Heart left ventricle (tissue), 16 donors: ENCODE measurements around the gene RPS28. TPM values are rescaled to one million over a fixed set of nuclear protein-coding genes. Genes with fewer than 3 reads are reported as not detected.

Experiments
- ATAC-seq, 4 donors: fragments of 200-7000 bp; cut with Tn5 transposase; one replicate each; pipeline ENCODE4 v1.9.1; 2020 to 2022; ENCODE audit warnings: moderate library complexity in 4 of 4, mild to moderate bottlenecking in 3 of 4, moderate number of reproducible peaks in 1 of 4
- DNase-seq, 5 donors: peaks; one replicate each; pipeline ENCODE4 v3.0.0-alpha.2; 2020
- H3K27ac ChIP-seq, 12 donors: fragments of 200-600 bp; sonication (generic) in 4 of 12; one replicate each; pipeline versions ENCODE4 v1.5.0 to v1.8.0; 2016 to 2022; ENCODE audit warnings: mild to moderate bottlenecking in 2 of 12
- H3K27me3 ChIP-seq, 9 donors: fragments of 200-600 bp; sonication (generic) in 2 of 9; one replicate each; pipeline versions ENCODE4 v1.5.1 to v1.8.0; 2016 to 2022; ENCODE audit warnings: mild to moderate bottlenecking in 3 of 9
- H3K36me3 ChIP-seq, 9 donors: fragments of 200-600 bp; sonication (generic) in 2 of 9; one replicate each; pipeline versions ENCODE4 v1.5.0 to v1.8.0; 2018 to 2022; ENCODE audit warnings: mild to moderate bottlenecking in 2 of 9
- H3K4me1 ChIP-seq, 12 donors: fragments of 200-600 bp; sonication (generic) in 4 of 12; one replicate each; pipeline versions ENCODE4 v1.5.0 to v1.8.0; 2016 to 2022; ENCODE audit warnings: mild to moderate bottlenecking in 3 of 12
- H3K4me3 ChIP-seq, 12 donors: fragments of 200-600 bp; sonication (generic) in 4 of 12; one replicate each; pipeline versions ENCODE4 v1.5.0 to v1.8.0; 2017 to 2022; ENCODE audit warnings: mild to moderate bottlenecking in 9 of 12, moderate library complexity in 4 of 12
- H3K9me3 ChIP-seq, 12 donors: fragments of 200-600 bp; sonication (generic) in 4 of 12; one replicate each; pipeline versions ENCODE4 v1.5.0 to v1.8.0; 2016 to 2022; ENCODE audit warnings: mild to moderate bottlenecking in 1 of 12
- CTCF ChIP-seq, 12 donors: fragments of 200-600 bp; sonication (generic) in 4 of 12; IDR thresholded peaks; one replicate each; pipeline versions ENCODE4 v1.5.0 to v1.8.0; 2018 to 2022; ENCODE audit warnings: antibody characterized with exemption in 12 of 12, mild to moderate bottlenecking in 5 of 12
- POLR2A ChIP-seq, 2 donors: fragments of 450-650 bp; IDR thresholded peaks; one replicate each; pipeline ENCODE4 v1.6.1; 2017; ENCODE audit warnings: antibody characterized with exemption in 2 of 2, mild to moderate bottlenecking in 2 of 2, moderate library complexity in 2 of 2
- WGBS, 4 donors: extraction: QIAGEN DNeasy Blood & Tissue Kit in 2 of 4; methylation state at CpG; one replicate each; pipeline versions ENCODE4 v1.1.5 to v1.1.7; 2013 to 2018; 5-methylcytosine and 5-hydroxymethylcytosine counted together
- intact Hi-C, 10 donors: fragments of 100-400 bp; cut with DNase I; formaldehyde crosslinking; loops; one replicate each; pipeline versions ENCODE4 v1.11.1 to v1.14.2; 2022
- polyA plus RNA-seq, 2 donors: library from polyadenylated mRNA; stranded (reverse); fragments of 200-250 nt; gene quantifications; one replicate each; pipeline ENCODE4 v1.2.3, GENCODE V29; 2013
- total RNA-seq, 9 donors: library from RNA; depleted of rRNA in 2 of 9; stranded (reverse); fragments of >200 nt in 2 of 9; fragmentation: NEBNext Ultra II Directional in 3 of 9; extraction: Animal tissue kit (Norgen Biotek cat#: 25700) in 3 of 9; gene quantifications; one replicate each; pipeline versions ENCODE4 v1.1.0 to v1.2.4, GENCODE V29; 2016 to 2023
- donor health status: ischemic (EF 13 %, LVEDD 7.1; RV severe dilation, severe dysfunction).
- donor health status: healthy with polysubstance abuse.
- donor health status: DM: no; HTN: yes; CAD: no.
- donor health status: DM: no; HTN: no; CAD: no.
- donor health status: ischemic (EF 25% LVEDD 6.9; RV normal size, moderate dysfunction).
- donor health status: ischemic (EF 25% LVEDD 5.7; RV mildly dilated, moderate dysfunction).
- donor health status: healthy.
- donor health status: DM: yes; HTN: yes; CAD: no.
- donor health status: ischemic (EF 35%, LVEDD 5.7; RV mildly dilated, moderate dysfunction).
- donor health status: nonischemic (EF 11% LVEDD 7.7; RV severe dilation, severe dysfunction).
- donor health status: DM: yes; HTN: yes; CAD: no.
- donor health status: PGD.
- donor health status: ischemic (EF 29% LVEDD 5.4; RV normal size, mild dysfunction).
- donor health status: nonischemic (EF 23%, LVEDD 6.1; RV moderate dilation, normal function).

RPS28 gene
- total and polyA plus RNA-seq, 11 donors, result 271 to 1,278 (median 1,048) TPM

- DNase-seq, result peak in 4 of 5 donors; percentile 6 to 33 (median 24)
- Histone ChIP-seq H3K4me1 (peaks cover 0 to 46% (median 28%) of the 10 kb centered on the region in 12 donors), H3K9me3 (no peaks in the 10 kb centered on the region), H3K27ac (no peak overlapping the region), H3K27me3 (no peaks in the 10 kb centered on the region), H3K36me3 (peaks cover 0 to 15% (median 10%) of the 10 kb centered on the region in 9 donors), H3K4me3 (no peak overlapping the region)
- intact Hi-C loops, result no loop called here
- no peak for ATAC-seq
- TF ChIP-seq CTCF (IDR thresholded peaks at IDR 0.05) (no peak), POLR2A (IDR thresholded peaks at IDR 0.05) (no peak)
- WGBS, 4 donors, result 83 to 84% (median 84%) methylated on average over 31 to 33 of the region's 33 CpGs
These were observed 16.3 kb upstream of the RPS28 start for GRCh38 chr19:8304841-8305621.

GRCh38 chr19:8305798-8306197 is 15.5 kb upstream of the RPS28 start:
- DNase-seq, result peak in 4 of 5 donors; percentile 2 to 25 (median 12)
- TF ChIP-seq CTCF (IDR thresholded peaks at IDR 0.05) (no peak), POLR2A (IDR thresholded peaks at IDR 0.05) (no peak)
- H3K4me1 ChIP-seq, result peaks cover 0 to 46% (median 28%) of the 10 kb centered on the region in 12 donors
- no peaks in the 10 kb centered on the region for H3K27me3 ChIP-seq
- peak overlapping the region in 8 of 12 donors; percentile 18 to 58 (median 39) for H3K27ac ChIP-seq
- H3K9me3 ChIP-seq, result no peaks in the 10 kb centered on the region
- intact Hi-C loops, result no loop called here
- peaks cover 0 to 22% (median 16%) of the 10 kb centered on the region in 9 donors for H3K36me3 ChIP-seq
- H3K4me3 ChIP-seq, result peak overlapping the region in 2 of 12 donors; percentile 66 to 83
- no peak for ATAC-seq
- WGBS, 4 donors, result 84 to 98% (median 93%) methylated on average over 4 of the region's 4 CpGs

GRCh38 chr19:8306235-8307054 is 14.9 kb upstream of the RPS28 start:
- intact Hi-C loops, result no loop called here
- no peak for TF ChIP-seq CTCF (IDR thresholded peaks at IDR 0.05)
- TF ChIP-seq POLR2A (IDR thresholded peaks at IDR 0.05), result no peak
- Histone ChIP-seq H3K27me3 (no peaks in the 10 kb centered on the region), H3K4me1 (peaks cover 2 to 52% (median 28%) of the 10 kb centered on the region in 12 donors), H3K4me3 (peak overlapping the region in 9 of 12 donors; percentile 4 to 83 (median 56)), H3K9me3 (no peaks in the 10 kb centered on the region), H3K27ac (peak overlapping the region in 10 of 12 donors; percentile 14 to 79 (median 39)), H3K36me3 (peaks cover 0 to 25% (median 23%) of the 10 kb centered on the region in 9 donors)
- no peak for ATAC-seq
- peak in 4 of 5 donors; percentile 5 to 37 (median 20) for DNase-seq
- WGBS, 4 donors, result 61 to 71% (median 64%) methylated on average over 12 to 17 of the region's 17 CpGs
